Transverse colon (tissue), 4 donors: ENCODE results near the gene TRABD2B. TPM values are rescaled to one million over a fixed set of nuclear protein-coding genes. Genes with fewer than 3 reads are reported as not detected.

Experiments
- DNase-seq: peaks from one replicate; pipeline ENCODE4 v3.0.0-alpha.2; 2019
- H3K27ac ChIP-seq, 4 donors: fragments of 200-600 bp; sonication (generic); 2 replicates each; pipeline ENCODE4 v1.5.1; 2016 to 2018; ENCODE audit warnings: inconsistent platforms in 4 of 4
- H3K27me3 ChIP-seq: fragments of 200-600 bp; sonication (generic); 2 replicates; pipeline ENCODE4 v1.5.1; 2017; ENCODE audit warnings: inconsistent platforms
- H3K36me3 ChIP-seq, 4 donors: fragments of 200-600 bp; sonication (generic); 2 replicates each; pipeline ENCODE4 v1.5.1; 2017 to 2019; ENCODE audit warnings: inconsistent platforms in 4 of 4
- H3K4me1 ChIP-seq, 4 donors: fragments of 200-600 bp; sonication (generic); 2 replicates each; pipeline ENCODE4 v1.5.1; 2017 to 2020; ENCODE audit warnings: inconsistent platforms in 4 of 4
- H3K4me3 ChIP-seq, 4 donors: fragments of 200-600 bp; sonication (generic); 1 replicate in 1 of 4; 2 replicates in 3 of 4; pipeline versions ENCODE4 v1.5.1 to v1.6.1; 2017 to 2019; ENCODE audit warnings: inconsistent platforms in 4 of 4
- H3K9me3 ChIP-seq, 2 donors: fragments of 200-600 bp; sonication (generic); 2 replicates each; pipeline ENCODE4 v1.5.1; 2017 to 2019; ENCODE audit warnings: inconsistent platforms in 2 of 2
- EP300 ChIP-seq: sonication (generic); formaldehyde crosslinking; IDR thresholded peaks from one replicate; pipeline ENCODE4 v1.6.1; 2017; ENCODE audit warnings: antibody characterized with exemption, low read depth
- POLR2A ChIP-seq: fragments of 450-650 bp; IDR thresholded peaks from one replicate; pipeline ENCODE4 v1.6.1; 2016; ENCODE audit warnings: antibody characterized with exemption, mild to moderate bottlenecking, moderate library complexity
- POLR2AphosphoS5 ChIP-seq, 3 donors: sonication (generic); formaldehyde crosslinking; IDR thresholded peaks; one replicate each; pipeline ENCODE4 v1.6.1; 2016; ENCODE audit warnings: antibody characterized with exemption in 3 of 3
- WGBS, 2 donors: methylation state at CpG; one replicate each; pipeline ENCODE4 v1.1.5; 2018; ENCODE audit warnings: low coverage in 1 of 2; 5-methylcytosine and 5-hydroxymethylcytosine counted together
- in situ Hi-C, 4 donors: fragments of 200-750 bp; cut with MboI; loops; one replicate each; pipeline versions ENCODE4 v1.15.0 to v1.15.1; 2017; ENCODE audit warnings: low sequenced_read_pairs in 3 of 4, low pct_ligation_motif_present in 1 of 4, low pct_unique_long_range_greater_than_20kb in 1 of 4
- intact Hi-C: fragments of 100-400 bp; cut with DNase I; formaldehyde crosslinking; loops from one replicate; pipeline ENCODE4 v1.15.1; 2023; ENCODE audit warnings: low total_unique reads
- total RNA-seq, 4 donors: library from RNA; depleted of rRNA; stranded (reverse); fragments of >200 nt; gene quantifications; one replicate each; pipeline ENCODE4 v1.1.0, GENCODE V29; 2016
- TF ChIP-seq, protein P1 (sequence below), 5 experiments: fragments of 200-600 bp in 3 of 5; fragments of 450-650 bp in 2 of 5; sonication (generic) in 3 of 5; IDR thresholded peaks; 1 replicate in 2 of 5; 2 replicates in 3 of 5; pipeline ENCODE4 v1.5.1; 2016 to 2017; ENCODE audit warnings: antibody characterized with exemption in 5 of 5, inconsistent platforms in 3 of 5, mild to moderate bottlenecking in 2 of 5, moderate library complexity in 1 of 5

Gene TRABD2B
- total RNA-seq, 4 donors from 2014 or later, result 0.27 to 0.48 (median 0.37) TPM; not detected in 1

DNA sequence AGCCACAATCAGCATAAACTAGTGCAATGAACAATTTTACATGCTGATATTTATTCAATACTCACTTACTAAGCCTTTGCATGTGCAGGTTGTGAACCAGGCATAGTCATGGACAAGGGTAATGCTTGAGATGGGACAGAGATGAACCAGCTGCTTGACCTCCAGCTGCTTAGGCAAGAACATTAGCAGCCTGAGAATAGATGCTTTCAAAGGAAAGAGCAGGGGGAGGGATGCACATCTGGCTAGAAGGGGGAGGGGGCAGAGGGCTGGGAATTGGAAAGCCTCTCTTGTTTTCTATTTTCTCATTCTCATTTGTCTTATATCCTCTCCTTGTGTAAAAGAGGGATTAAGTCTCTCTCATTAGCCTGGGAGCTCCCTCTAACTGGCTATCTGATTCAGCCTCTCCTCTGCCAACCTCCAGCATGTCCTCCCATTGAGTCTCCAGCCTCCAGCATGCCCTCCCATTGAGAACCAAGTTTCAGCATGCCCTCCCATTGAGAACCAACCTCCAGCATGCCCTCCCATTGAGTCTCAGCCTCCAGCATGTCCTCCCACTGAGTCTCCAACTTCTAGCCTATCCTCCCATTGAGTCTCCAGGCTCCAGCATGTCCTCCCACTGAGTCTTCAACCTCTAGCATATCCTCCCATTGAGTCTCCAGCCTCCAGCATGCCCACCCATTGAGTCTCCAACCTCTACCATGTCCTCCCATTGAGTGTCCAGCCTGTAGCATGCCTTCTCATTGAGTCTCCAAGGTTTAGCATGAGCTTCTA is 38.4 kb upstream of the TRABD2B start:
- H3K27me3 ChIP-seq, result no peaks in the 10 kb centered on the region
- H3K4me3 ChIP-seq, result no peak overlapping the region
- no peak for DNase-seq
- no peaks in the 10 kb centered on the region for H3K9me3 ChIP-seq
- H3K36me3 ChIP-seq, result no peaks in the 10 kb centered on the region
- peaks cover 0 to 8% (median 4%) of the 10 kb centered on the region in 4 donors for H3K4me1 ChIP-seq
- no peak overlapping the region for H3K27ac ChIP-seq
- in situ Hi-C loops (no loop called here), intact Hi-C loops (no loop called here)
- TF ChIP-seq, protein P1, sequence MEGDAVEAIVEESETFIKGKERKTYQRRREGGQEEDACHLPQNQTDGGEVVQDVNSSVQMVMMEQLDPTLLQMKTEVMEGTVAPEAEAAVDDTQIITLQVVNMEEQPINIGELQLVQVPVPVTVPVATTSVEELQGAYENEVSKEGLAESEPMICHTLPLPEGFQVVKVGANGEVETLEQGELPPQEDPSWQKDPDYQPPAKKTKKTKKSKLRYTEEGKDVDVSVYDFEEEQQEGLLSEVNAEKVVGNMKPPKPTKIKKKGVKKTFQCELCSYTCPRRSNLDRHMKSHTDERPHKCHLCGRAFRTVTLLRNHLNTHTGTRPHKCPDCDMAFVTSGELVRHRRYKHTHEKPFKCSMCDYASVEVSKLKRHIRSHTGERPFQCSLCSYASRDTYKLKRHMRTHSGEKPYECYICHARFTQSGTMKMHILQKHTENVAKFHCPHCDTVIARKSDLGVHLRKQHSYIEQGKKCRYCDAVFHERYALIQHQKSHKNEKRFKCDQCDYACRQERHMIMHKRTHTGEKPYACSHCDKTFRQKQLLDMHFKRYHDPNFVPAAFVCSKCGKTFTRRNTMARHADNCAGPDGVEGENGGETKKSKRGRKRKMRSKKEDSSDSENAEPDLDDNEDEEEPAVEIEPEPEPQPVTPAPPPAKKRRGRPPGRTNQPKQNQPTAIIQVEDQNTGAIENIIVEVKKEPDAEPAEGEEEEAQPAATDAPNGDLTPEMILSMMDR (IDR thresholded peaks at IDR 0.05), result no peak
- TF ChIP-seq EP300 (no peak), POLR2A (no peak), POLR2AphosphoS5 (IDR thresholded peaks at IDR 0.05) (no peak)

DNA sequence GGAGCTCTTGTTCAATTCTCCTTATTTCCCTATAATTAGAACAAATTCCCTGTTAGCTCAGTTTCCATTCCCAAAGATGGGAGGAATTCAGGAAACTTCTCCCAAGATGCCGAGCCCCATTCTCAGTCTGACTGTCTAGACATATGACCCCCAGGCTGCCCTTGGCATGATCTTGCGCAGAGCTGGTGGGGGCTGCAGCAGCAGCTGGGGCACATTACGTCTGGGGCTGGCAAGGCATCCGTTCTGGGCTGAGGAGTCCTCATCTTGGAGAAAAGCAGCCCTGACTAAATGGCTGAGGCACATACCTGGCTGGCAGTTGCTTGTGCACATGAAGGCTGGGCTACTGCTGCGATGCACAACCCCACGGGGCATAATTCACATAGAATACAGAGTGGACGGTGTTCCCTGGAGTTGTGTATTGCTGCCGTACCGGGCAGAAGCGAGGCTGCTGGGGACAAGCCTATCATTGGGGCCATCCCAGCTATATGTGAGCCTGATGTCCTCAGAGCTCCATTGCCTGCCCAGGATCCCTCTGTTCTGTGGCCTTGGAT is 36.4 kb upstream of the TRABD2B start:
- no peaks in the 10 kb centered on the region for H3K9me3 ChIP-seq
- 92% methylated on average over 10 of the region's 10 CpGs; no CpG with 5 or more reads in 1 of the 2 donors for WGBS, 2 donors
- TF ChIP-seq, protein P1 (IDR thresholded peaks at IDR 0.05), result no peak
- TF ChIP-seq POLR2AphosphoS5 (IDR thresholded peaks at IDR 0.05) (no peak), EP300 (no peak), POLR2A (no peak)

DNA sequence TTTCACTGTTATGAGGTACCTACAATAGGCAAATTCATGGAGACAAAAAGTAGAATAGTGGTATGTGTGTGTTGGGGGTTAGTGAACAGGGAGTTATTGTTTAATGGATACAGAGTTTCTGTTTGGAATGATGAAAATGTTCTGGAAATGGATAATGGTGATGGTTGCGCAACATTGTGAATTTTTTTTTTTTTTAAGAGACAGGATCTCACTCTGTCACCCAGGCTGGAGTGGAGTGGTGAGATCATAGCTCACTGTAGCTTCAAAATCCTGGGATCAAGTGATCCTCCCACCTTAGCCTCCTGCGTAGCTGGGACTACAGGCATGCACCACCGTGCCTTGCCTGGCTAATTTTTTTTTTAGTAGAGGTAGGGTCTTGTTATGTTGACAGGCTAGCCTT is 34.5 kb upstream of the TRABD2B start:
- in situ Hi-C loops, result no loop called here
- H3K9me3 ChIP-seq, result no peaks in the 10 kb centered on the region
- H3K27me3 ChIP-seq, result no peaks in the 10 kb centered on the region
- 70 to 75% methylated on average over 1 to 3 of the region's 3 CpGs for WGBS, 2 donors
- H3K36me3 ChIP-seq, result no peaks in the 10 kb centered on the region
- intact Hi-C loops, result no loop called here
- H3K27ac ChIP-seq, result no peak overlapping the region
- no peak for DNase-seq
- no peak for TF ChIP-seq POLR2A
- TF ChIP-seq, protein P1 (IDR thresholded peaks at IDR 0.05), result no peak
- TF ChIP-seq EP300, result no peak
- no peak for TF ChIP-seq POLR2AphosphoS5 (IDR thresholded peaks at IDR 0.05)
- H3K4me3 ChIP-seq, result no peak overlapping the region
- no peaks in the 10 kb centered on the region for H3K4me1 ChIP-seq

More for the DNA sequence above, 36.4 kb upstream of the TRABD2B start:
- Histone ChIP-seq H3K27me3 (no peaks in the 10 kb centered on the region), H3K36me3 (no peaks in the 10 kb centered on the region), H3K4me3 (no peak overlapping the region), H3K27ac (no peak overlapping the region), H3K4me1 (no peaks in the 10 kb centered on the region)
- in situ Hi-C loops, result no loop called here
- no peak for DNase-seq
- intact Hi-C loops, result no loop called here

DNA sequence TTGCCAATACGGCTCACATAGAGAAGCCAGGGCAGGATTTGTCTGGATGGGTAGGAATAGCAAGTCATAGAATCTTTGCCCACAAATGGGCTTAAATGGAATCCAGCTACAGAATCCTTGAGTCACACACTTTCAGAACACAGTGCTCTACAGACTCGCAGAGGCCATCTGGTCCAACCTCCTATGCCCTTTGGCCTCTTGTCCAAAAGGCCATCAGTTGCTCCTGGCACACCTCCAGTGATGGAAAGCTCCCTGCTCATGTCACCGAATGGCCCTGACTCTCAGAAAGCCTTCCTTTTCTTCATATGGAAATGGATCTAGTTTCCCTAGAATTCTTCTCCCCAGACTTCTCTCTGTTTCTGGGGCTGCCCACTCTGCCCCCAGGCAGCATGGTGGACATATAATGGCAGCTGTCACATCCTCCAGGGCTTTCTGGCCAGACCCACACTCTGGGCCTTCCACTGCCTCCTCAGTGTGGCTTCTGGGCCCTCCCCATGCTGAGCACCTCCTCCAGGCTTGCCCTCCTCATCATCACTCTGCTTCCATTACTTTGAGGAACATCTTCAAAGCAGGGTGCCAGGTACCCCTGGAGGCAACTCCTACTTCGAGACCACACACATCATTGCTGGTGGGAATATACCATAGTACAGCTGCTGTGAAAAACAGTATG is 33.6 kb upstream of the TRABD2B start:
- no peaks in the 10 kb centered on the region for H3K9me3 ChIP-seq
- intact Hi-C loops, result no loop called here
- 85% methylated on average over 4 of the region's 4 CpGs; no CpG with 5 or more reads in 1 of the 2 donors for WGBS, 2 donors
- no peaks in the 10 kb centered on the region for H3K4me1 ChIP-seq
- no peak for DNase-seq
- no peak overlapping the region for H3K27ac ChIP-seq
- no peaks in the 10 kb centered on the region for H3K36me3 ChIP-seq
- no peak overlapping the region for H3K4me3 ChIP-seq
- H3K27me3 ChIP-seq, result no peaks in the 10 kb centered on the region
- no peak for TF ChIP-seq EP300
- no peak for TF ChIP-seq POLR2AphosphoS5 (IDR thresholded peaks at IDR 0.05)
- no peak for TF ChIP-seq POLR2A
- TF ChIP-seq, protein P1 (IDR thresholded peaks at IDR 0.05), result no peak
- in situ Hi-C loops, result no loop called here
